GM21825 (cell line): ENCODE measurements around the gene IL12RB1.

Source experiments
- ATAC-seq: cut with Tn5 transposase; IDR thresholded peaks from one replicate; pipeline ENCODE4 v1.9.1; 2021; ENCODE audit warnings: mild to moderate bottlenecking, moderate library complexity; ENCODE audit not compliant: unreplicated experiment

Gene IL12RB1

DNA sequence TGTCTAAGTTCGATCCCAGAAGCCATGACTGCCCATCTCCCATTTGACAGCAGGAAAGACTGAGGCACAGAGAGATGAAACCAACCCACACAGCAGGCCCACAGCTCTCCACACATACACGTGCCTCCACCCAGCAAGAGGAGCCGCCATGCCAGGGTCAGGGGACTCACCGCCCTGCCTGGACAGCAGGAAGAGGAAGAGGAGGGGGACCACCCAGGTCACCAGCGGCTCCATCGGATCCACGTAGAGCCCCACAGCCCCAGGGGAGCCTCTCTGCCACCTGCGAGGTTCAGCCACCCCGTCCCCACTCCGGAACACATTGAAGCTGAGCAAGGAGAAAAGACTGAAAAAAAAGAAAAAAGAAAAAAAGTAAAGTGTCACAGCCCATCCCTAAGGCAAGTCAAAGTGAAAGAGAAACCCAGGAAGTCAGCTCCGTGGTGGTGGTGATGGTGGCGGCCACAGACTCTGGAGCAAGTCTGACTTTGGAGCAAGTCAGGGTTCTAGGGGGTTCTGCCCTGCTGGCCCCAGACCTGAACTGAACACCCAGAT is at the start of gene IL12RB1:
Gene IL12RB1, minus strand, starts transcription at position 345 of the 549 bp plus-strand sequence. Its CDS starts 111 bp downstream, at position 234.
- ATAC-seq = no peak

DNA sequence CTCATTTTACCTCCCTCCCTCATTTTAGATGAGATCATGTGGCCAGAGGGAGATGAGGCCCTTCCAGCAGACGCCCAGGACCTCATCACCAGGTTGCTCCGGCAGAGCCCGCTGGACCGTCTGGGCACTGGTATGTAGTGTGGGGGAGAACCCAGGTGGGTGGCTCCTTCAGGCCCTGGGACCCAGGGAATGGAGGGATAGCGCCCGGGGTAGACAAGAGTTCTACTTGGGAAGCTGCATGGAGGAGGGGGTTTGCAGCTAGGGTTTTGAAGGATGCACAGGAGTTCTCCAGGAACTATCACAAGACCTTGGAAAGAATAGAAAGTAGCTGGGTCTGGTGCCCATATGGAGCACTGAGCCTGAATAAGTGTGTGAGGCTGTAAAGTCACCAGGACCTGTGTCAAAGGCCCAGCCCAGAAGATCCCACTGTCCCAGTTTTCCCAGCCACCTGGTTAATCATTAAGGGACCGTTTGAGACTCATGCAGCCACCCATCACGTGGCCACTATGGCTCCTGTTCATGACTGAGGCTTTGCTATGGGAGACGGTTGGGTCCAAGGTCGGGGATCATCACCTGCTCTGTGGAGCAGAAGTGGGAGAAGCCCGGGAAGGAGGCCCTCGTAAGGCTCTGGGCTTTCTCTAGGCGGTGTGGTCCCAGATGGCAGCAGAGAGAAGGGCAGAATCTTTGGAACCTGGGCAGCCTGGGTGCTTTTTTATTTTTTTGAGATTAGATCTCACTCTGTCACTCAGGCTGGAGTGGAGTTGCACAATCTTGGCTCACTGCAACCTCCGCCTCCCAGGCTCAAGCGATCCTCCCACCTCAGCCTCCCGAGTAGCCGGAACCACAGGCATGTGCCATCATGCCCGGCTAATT is 49.2 kb upstream of the IL12RB1 start:
- ATAC-seq = no peak

DNA sequence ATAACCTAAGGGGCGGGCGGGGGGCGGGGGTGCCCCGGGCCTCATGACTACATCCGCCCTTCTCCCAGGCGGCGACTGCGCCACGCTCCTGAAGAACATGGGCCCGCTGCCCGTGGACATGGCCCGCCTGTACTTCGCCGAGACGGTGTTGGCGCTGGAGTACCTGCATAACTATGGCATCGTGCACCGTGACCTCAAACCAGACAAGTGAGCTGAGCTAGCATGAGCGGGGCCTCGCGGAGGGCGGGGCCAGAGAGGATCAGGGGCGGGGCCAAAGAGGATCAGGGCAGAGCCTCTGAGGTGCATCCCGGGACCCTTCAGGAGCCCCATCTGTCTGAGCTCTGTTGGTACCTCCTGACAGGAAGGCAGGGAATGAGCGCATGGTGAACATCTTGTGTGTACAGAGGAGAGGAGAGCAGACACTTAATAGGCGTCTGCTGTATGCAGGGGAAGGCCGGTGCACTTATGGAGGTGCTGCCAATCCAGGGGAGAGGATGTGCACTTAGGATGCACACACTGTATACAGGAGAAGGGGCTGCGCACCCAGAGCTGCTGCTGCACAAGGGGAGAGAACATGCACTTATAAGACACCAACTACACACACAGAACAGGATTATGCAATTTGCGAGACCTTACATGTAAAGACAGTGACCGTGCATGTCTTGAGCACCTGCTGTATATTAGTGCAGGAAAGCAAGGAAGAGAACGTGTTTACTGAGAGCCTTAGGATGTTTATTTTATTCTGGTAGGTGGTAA is 45.3 kb upstream of the IL12RB1 start:
- no peak for ATAC-seq

DNA sequence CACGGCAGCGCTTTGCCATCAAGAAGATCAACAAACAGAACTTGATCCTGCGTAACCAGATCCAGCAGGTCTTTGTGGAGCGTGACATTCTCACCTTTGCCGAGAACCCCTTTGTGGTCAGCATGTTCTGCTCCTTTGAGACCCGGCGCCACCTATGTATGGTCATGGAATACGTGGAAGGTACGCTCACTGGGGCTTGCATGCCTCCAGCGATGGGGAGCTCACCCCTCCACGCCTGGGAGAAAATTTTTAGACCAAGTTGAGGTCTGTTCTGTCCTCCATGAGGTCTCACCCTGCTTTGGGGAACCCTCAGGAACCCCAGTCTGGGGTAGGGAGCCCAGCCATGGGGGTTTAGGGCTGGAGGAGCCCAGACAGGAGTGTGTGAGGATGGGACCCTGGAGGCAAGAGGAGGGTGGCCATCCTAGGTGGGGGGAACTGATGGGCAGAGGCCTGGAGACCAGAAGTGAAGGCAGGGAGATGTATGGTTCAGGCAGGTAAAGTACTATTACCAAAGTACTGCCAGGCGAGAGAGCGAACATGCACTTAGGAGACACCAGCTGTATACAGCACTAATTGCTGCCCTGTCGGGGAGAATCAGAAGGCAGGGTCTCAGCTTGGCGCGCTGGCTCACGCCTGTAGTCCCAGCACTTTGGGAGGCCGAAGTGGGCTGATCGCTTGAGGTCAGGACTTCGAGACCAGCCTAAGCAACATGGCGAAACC is 43.9 kb upstream of the IL12RB1 start:
- no peak for ATAC-seq

DNA sequence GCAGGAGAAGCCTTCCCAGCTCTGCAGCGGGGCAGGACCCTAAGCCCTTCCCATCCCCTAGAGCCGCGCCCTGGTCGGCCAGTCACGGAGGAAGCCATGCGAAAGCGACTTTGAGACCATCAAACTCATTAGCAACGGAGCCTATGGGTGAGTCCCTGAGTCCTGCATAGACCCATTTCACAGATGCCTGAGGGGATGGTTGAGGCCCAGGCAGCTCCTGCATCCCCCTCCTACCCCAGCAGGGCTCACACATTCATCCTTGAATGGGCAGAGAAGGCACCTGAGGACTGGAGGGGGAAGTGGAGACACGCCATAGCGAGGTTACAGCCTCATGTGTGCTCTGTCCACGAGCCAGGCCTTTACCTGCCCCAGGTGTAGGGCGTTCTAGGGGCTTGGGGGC is 42.1 kb upstream of the IL12RB1 start:
- no peak for ATAC-seq

DNA sequence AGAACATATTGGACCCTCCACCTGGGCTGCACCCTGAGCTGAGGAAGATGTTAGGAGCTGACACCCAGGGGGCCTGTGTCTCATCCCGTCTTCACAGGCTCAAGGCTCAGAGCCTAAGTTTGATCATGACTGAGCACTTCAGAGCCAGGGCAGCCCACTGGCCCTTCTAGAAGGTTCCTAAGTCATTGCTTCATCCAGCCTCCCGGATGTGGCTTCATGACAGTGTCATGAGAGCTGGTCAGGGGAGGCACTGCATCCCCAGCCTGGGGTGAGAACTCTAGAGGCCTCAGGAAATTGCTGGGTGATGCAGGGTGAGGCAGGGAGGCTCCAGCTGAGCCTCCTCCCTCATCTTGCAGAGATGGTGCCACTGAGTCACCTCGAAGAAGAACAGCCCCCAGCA is 41.3 kb upstream of the IL12RB1 start:
- ATAC-seq = no peak

DNA sequence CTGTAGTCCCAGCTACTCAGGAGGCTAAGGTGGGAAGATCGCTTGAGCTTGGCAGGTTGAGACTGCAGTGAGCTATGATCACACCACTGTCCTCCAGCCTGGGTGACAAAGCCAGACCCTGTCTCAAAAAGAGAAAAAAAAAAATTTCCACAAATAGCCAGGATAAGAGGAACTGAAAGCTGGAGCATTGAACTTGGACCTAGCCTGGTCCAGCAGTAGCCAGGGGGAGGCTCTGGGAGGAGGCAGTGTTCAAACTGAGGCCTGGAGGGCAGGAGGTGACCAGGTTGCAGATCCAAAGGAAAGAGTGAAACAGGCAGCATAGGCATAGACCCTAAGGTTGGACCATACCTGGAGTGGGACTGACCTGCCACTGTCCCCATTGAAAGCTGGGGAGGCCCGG is 39.4 kb upstream of the IL12RB1 start:
- no peak for ATAC-seq

DNA sequence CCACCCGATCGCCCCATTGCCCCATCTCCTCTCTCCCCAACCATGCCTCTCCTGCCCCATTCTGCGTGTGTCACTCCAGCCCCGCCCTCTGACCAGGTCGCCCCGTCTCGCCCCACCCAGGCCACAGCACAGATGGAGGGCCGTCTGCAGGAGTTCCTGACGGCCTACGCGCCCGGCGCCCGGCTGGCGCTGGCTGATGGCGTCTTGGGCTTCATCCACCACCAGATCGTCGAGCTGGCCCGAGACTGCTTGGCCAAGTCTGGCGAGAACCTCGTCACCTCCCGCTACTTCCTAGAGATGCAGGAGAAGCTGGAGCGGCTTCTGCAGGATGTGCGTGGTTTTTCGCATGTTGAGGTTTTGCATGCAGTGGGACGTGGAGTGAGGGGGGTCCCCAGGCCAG is 37.1 kb upstream of the IL12RB1 start:
- no peak for ATAC-seq

DNA sequence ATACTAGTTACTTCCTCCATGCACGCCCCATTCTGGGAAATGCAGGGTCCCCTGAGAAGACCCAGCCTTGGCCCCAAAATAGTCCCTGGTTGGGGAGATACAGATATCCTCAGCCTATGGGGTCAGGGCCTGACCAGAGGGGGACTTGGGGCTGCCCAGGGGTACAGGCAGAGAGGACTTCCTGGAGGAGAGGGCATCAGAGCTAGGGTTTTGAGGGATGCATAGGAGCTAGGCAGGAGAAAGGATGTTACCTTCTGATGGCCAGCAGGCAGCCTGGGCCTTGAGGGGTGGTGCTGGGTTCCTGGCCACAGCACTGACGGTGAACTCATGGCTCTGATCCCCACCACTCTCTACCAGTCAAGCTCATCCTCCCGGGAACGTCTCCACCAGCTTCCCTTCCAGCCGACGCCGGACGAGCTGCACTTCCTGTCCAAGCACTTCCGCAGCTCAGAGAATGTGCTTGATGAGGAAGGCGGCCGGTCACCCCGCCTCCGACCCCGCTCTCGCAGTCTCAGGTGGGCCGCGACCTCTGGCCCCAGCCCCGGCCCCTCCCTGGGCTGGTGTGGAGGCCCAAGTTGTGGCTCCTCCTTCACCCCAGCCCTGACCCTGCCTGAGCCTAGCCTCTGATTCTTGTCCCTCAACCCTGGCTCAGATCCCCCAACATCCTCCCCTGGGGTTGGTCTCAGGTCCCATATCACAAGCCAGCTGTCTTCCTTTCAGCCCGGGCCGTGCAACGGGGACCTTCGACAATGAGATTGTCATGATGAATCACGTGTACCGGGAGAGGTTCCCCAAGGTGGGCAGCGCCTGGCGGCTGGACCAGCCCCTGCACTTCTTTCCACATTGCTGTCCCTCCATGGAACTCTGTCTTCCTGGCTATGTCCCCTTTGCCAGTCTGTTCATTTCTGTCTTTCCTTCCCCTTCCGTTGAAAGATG is 36.4 kb upstream of the IL12RB1 start:
- no peak for ATAC-seq

DNA sequence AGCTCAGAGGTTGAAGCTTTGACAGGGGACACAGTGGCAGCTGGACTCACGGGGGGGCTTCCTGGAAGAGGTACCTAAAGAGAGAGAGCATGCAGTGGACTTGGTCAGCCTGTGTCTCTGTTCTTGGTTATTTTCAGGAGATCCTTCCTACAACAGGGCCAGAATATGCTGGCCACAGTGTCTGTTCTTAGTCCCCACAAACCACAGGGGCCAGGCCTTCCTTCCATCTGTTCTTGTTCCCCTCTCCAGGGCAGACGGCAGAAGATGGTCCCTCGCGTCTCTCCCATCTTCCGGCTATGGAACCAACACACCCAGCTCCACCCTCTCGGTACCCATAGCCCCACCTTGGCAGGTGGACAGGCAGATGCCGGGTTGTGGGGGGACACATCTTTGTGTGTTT is 35.7 kb upstream of the IL12RB1 start:
- ATAC-seq = no peak

DNA sequence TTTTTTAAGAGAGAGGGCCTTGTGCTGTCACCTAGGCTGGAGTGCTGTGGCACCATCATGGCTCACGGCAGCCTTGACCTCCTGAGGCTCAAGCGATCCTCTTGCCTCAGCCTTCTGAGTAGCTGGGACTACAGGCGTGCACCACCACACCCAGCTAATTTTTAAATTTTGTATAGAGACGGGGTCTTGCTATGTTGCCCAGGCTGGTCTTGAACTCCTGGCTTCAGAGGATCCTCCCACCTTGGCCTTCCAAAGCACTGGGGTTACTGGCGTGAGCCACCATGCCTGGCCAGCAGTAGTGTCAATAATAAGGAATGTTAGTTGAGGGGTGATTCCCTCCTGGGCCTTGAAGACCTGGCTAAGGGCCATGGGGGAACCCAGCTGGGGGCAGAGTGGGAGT is 34.4 kb upstream of the IL12RB1 start:
- ATAC-seq = no peak

DNA sequence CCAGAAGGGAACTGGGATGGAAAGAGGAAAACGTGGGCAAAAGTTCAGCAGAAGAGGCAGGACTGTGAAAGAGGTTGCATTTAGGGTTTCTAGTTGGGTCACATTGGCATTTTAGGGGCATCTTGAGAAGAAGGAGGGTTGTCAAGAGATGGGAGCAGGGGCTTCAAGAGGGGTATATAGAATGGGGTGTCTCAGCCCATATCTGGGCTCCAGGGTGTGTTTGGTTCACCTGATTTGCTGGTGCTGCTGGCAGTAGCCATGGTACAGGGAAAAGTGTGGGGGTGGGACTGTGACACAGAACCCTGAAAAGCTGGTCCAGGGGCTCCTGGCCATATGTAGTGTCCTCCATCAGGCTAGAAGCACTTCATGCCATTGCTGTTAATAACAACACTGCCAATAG is 33.4 kb upstream of the IL12RB1 start:
- ATAC-seq = no peak

DNA sequence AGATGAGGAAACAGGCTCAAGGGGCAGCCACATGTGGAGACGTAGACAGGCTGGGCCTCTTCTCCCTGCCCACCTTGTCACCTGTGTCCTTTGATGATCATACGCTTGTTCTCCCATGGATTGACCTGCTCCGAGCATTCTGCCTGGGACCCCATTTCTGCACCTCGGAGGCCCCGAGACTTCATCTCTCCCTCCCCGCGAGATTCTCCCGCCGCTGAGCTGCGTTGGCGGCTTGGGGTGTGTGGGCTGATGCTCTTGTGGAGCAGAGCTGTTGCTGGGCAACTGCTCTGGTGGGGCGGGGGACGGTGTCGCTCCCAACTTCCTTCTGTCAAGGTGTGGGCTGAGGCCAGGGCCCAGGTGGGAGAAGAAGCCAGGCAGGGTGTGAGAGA is 33.0 kb upstream of the IL12RB1 start:
- ATAC-seq = no peak

DNA sequence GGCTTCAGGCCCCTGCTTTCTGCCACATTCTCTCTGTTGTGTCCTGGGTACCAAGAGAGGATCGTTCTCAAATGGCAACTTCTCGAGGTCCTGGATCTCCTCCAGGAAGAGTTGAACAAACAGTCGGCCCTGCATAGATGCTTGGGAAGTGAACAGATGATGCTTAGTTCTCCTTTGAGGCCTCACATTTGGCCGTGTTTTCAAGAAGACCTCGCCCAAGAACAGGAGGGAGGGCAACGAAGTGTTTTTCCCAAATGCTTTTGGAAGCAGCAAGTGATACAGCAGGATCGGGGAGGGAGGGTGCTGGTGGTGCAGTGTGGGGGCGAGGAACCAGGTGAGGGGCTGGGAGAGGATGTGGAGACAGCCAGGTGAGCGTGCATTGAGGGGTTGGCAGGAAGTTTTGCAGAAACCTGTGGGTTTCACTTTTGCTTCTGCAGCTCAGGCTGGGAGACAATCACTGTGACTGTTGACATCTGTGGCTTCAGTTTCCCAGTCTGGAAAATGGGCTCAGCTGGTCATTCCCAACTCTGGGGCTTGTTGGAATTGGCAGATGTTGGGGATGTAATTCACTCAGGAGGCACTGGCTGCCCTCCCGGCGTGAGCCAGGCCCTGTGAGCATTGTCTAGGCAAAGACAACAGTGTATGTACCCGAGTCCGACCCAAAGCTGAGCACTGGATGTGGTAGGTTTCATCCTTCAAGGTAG is 32.4 kb upstream of the IL12RB1 start:
- no peak for ATAC-seq

DNA sequence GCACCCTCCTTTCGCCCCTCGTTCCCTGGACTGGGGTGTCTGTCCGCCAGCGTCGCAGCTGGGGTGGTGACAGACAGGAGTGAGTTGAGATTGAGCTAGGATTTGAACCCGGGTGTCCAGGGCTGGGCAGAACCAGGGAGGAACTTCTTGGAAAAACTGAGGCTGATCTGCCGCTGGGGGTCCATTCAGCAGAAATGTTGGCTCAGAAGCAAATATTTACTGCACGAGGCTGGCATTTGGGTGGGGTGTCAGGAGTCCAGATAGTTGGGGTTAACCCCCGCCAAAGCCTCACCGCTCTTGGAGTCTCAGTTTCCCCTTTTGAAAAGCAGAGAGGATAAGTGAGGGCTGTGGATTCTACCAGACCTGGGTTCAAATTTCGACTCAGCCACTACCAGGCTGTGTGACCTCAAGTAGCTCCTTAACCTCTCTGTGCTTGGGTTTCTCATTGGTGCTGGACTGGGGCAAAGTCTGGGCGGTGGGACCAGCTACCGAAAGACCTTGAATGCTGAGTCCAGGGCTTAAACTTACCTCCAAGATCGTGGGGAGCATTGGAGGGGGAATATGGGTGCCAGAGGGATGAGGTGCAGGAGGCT is 31.8 kb upstream of the IL12RB1 start:
- no peak for ATAC-seq

DNA sequence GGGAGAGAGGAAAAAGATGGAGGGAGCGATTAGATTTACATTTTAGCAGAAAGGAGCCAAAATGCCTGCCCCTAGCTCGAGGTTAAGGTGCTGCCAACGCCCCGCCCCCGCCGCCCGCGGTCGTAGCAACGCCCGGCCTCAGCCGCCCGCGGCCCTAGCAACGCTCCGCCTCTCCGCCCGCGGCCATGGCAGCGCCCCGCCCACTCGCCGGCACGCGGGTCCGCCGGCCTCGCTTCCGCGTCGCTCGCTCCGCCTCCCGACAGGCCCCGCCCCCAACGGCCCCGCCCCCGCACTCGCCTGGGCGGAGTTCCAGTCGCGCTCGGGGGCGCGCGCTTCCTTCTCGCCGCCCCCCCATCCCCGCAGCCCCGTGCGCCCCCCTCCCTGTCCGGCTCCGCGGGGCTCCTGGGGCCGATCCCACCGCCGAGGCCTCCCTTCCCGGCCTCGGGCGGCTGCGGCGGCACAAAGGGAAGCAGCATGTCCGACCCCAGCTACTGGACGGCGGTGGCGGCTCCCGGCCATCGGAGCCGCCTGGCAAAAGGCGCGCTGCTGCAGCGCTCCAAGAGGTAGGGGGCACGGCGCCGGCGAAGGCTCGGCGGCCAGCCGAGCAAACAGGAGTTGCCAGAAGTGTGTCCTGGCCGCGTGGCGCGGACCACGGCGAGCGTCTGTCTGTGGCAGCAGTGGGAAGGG is 31.1 kb upstream of the IL12RB1 start:
- ATAC-seq = peak; percentile 81

DNA sequence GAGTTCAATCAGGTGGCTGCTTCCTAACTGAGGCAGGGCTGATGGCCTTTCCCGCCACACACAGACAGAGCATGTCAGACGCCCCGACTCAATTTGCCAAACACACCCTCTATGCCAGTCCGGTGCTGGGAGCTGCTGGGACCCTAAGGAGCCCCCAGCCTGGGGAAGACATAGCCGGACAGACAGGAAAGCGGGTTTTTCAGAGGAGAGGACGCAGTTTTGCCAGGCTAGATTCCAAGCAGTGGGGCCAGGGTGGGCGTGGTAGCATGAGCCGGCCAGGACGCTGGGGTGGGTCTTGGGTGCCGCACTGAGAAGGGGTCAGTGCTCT is 30.6 kb upstream of the IL12RB1 start:
- no peak for ATAC-seq

DNA sequence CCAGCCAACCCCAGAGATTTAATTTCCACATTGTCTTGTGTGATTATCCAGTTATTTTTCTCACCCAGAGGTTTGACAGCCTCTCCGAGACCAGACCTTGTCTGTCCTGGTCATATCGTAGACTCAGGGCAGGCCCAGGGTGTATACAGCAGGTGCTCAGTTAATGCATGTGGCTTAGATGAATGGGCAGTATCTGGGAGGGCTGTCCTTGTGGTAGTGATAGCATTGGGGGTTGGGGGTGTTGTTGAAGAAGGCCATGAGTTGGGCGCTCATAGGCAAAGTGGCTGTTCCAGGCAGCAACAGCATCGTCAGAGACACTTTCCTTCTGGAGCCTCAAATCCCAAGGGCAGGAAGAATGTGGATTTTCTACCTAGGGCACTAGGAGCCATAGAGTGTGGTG is 27.7 kb upstream of the IL12RB1 start:
- ATAC-seq = no peak

DNA sequence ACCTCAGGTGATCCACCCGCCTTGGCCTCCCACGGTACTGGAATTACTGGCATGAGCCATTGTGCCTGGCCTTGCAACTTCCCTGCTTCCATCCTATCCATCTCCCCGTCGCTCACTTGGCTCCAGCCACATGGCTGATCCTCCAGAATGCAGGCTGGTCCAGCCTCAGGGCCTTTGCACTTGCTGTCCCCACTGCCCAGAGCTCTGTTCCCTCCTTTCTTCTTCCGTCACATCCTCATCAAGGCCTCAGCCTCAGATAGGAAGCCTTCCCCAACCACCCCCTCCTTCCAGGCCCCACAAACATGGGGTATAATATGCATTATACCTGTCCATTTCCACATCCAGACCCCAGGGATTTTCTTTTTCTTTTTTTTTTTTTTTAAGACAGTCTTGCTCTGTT is 27.1 kb upstream of the IL12RB1 start:
- no peak for ATAC-seq
